ENCODE measurements around the gene ZMYND8.

- TF ChIP-seq CTCF (conservative IDR thresholded peaks at IDR 0.05; ENCODE audit: low read depth, low read length): no peak
- TF ChIP-seq USF2 (IDR thresholded peaks at IDR 0.05; ENCODE audit: low read depth, low read length): no peak
- no peak for TF ChIP-seq POLR2A (IDR thresholded peaks at IDR 0.05; ENCODE audit: low read depth, low read length)
- no peak for TF ChIP-seq SMC3 (IDR thresholded peaks at IDR 0.05; ENCODE audit: low read depth, low read length)
- TF ChIP-seq RAD21 (IDR thresholded peaks at IDR 0.05; ENCODE audit: low read length): no peak
- TF ChIP-seq ELK1 (IDR thresholded peaks at IDR 0.05; ENCODE audit: borderline replicate concordance, low read depth, low read length): no peak
- no peak for TF ChIP-seq CEBPB (IDR thresholded peaks at IDR 0.05; ENCODE audit: low read depth, low read length)
- TF ChIP-seq MAZ (IDR thresholded peaks at IDR 0.05; ENCODE audit: borderline replicate concordance, low read depth, low read length): no peak
- no peak for TF ChIP-seq CHD1 (IDR thresholded peaks at IDR 0.05; ENCODE audit: low read depth, low read length)
- no peak for TF ChIP-seq RFX5 (IDR thresholded peaks at IDR 0.05; ENCODE audit: low read depth, low read length)
These were observed 79.5 kb downstream of the ZMYND8 start for GRCh38 chr20:47276851-47277534.

Data from IMR-90 (cell line).